Stomach (tissue), 9 donors: ENCODE data around the gene NCKAP5. TPM values are rescaled to one million over a fixed set of nuclear protein-coding genes. Genes with fewer than 3 reads are reported as not detected.

Source experiments
- DNase-seq, 2 donors: peaks; one replicate each; pipeline versions ENCODE4 v3.0.0 to v3.0.0-alpha.2; 2013 to 2019
- H3K27ac ChIP-seq, 5 donors: fragments of 200-600 bp in 4 of 5; sonication (generic) in 4 of 5; one replicate each; pipeline ENCODE4 v1.5.1; 2013 to 2019; ENCODE audit warnings: mild to moderate bottlenecking in 1 of 5, moderate library complexity in 1 of 5
- H3K27me3 ChIP-seq, 3 donors: fragments of 200-600 bp; sonication (generic); one replicate each; pipeline ENCODE4 v1.5.1; 2017 to 2019; ENCODE audit warnings: mixed run types in 1 of 3
- H3K36me3 ChIP-seq, 4 donors: fragments of 200-600 bp; sonication (generic); 1 replicate in 3 of 4; 2 replicates in 1 of 4; pipeline ENCODE4 v1.5.1; 2016 to 2019
- H3K4me1 ChIP-seq, 4 donors: fragments of 200-600 bp; sonication (generic); one replicate each; pipeline ENCODE4 v1.5.1; 2016 to 2019
- H3K4me3 ChIP-seq, 4 donors: fragments of 200-600 bp; sonication (generic) in 3 of 4; one replicate each; pipeline ENCODE4 v1.5.1; 2016 to 2019; ENCODE audit warnings: mild to moderate bottlenecking in 1 of 4
- H3K9me3 ChIP-seq, 4 donors: fragments of 200-600 bp; sonication (generic); one replicate each; pipeline ENCODE4 v1.5.1; 2016 to 2019
- EP300 ChIP-seq: sonication (generic); formaldehyde crosslinking; IDR thresholded peaks from one replicate; pipeline ENCODE4 v1.6.1; 2017; ENCODE audit warnings: antibody characterized with exemption
- POLR2A ChIP-seq, 4 donors: fragments of 450-650 bp; IDR thresholded peaks; one replicate each; pipeline ENCODE4 v1.6.1; 2016; ENCODE audit warnings: antibody characterized with exemption in 4 of 4, control low read depth in 2 of 4, mild to moderate bottlenecking in 1 of 4, moderate library complexity in 1 of 4
- POLR2AphosphoS5 ChIP-seq, 3 donors: sonication (generic); formaldehyde crosslinking; IDR thresholded peaks; one replicate each; pipeline ENCODE4 v1.6.1; 2016; ENCODE audit warnings: antibody characterized with exemption in 3 of 3
- WGBS, 5 donors: extraction: QIAGEN DNeasy Blood & Tissue Kit in 3 of 5; methylation state at CpG; one replicate each; pipeline versions ENCODE4 v1.1.5 to v1.1.7; 2013 to 2018; 5-methylcytosine and 5-hydroxymethylcytosine counted together
- intact Hi-C: fragments of 100-400 bp; cut with DNase I; formaldehyde crosslinking; loops from one replicate; pipeline ENCODE4 v1.15.1; 2023; ENCODE audit warnings: low total_unique reads
- polyA plus RNA-seq, 3 donors: library from polyadenylated mRNA; stranded (reverse); fragments of 200-250 nt; gene quantifications; one replicate each; pipeline ENCODE4 v1.2.3, GENCODE V29; 2013
- total RNA-seq, 5 donors: library from RNA; depleted of rRNA; stranded (reverse); fragments of >200 nt; gene quantifications; one replicate each; pipeline versions ENCODE4 v1.1.0 to v1.2.3, GENCODE V29; 2014 to 2016
- TF ChIP-seq, protein P1 (sequence below), 7 experiments: fragments of 450-650 bp in 4 of 7; fragments of 200-600 bp in 3 of 7; sonication (generic) in 3 of 7; IDR thresholded peaks; one replicate each; pipeline ENCODE4 v1.5.1; 2016 to 2019; ENCODE audit warnings: antibody characterized with exemption in 7 of 7, control low read depth in 2 of 7, mild to moderate bottlenecking in 1 of 7
- donor health status: healthy with polysubstance abuse.
- donor health status: Bipolar disorder and iron deficiency.
- donor health status: healthy.

Gene NCKAP5
- total and polyA plus RNA-seq, 8 donors = 0.58 to 8.0 (median 1.6) TPM; not detected in 1

GRCh38 chr2:133432778-133433177 is 135.5 kb downstream of the NCKAP5 start:
- no peaks in the 10 kb centered on the region for H3K36me3 ChIP-seq
- H3K4me3 ChIP-seq = no peak overlapping the region
- no peak for DNase-seq
- no peaks in the 10 kb centered on the region for H3K27me3 ChIP-seq
- no peaks in the 10 kb centered on the region for H3K4me1 ChIP-seq
- no peaks in the 10 kb centered on the region for H3K9me3 ChIP-seq
- intact Hi-C loops = no loop called here
- H3K27ac ChIP-seq = no peak overlapping the region
- TF ChIP-seq, protein P1, sequence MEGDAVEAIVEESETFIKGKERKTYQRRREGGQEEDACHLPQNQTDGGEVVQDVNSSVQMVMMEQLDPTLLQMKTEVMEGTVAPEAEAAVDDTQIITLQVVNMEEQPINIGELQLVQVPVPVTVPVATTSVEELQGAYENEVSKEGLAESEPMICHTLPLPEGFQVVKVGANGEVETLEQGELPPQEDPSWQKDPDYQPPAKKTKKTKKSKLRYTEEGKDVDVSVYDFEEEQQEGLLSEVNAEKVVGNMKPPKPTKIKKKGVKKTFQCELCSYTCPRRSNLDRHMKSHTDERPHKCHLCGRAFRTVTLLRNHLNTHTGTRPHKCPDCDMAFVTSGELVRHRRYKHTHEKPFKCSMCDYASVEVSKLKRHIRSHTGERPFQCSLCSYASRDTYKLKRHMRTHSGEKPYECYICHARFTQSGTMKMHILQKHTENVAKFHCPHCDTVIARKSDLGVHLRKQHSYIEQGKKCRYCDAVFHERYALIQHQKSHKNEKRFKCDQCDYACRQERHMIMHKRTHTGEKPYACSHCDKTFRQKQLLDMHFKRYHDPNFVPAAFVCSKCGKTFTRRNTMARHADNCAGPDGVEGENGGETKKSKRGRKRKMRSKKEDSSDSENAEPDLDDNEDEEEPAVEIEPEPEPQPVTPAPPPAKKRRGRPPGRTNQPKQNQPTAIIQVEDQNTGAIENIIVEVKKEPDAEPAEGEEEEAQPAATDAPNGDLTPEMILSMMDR (IDR thresholded peaks at IDR 0.05) = no peak
- no peak for TF ChIP-seq POLR2A (IDR thresholded peaks at IDR 0.05)
- TF ChIP-seq EP300 = no peak
- no peak for TF ChIP-seq POLR2AphosphoS5 (IDR thresholded peaks at IDR 0.05)

DNA sequence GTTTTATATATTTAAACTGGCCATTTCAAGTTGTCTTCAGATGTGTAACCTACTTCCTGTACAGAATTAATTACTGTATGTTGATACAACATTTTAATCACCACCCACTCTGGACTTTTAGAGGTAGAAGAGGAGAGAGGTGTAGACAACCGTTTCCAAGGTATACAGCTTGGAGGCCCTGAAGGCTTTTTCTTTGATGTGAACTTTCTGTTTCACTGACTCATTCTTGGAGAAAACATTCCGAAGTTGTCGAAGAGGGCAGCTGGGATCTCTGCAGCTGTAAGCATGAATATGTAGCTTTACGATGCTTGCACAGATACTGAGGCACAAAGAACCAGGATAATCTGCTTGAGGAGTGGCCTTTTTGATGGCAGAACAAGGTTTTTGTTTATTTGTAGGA is 137.0 kb downstream of the NCKAP5 start:
- DNase-seq = no peak
- 43 to 55% (median 46%) methylated on average over 4 of the region's 4 CpGs for WGBS, 5 donors
- Histone ChIP-seq H3K4me1 (no peaks in the 10 kb centered on the region), H3K9me3 (no peaks in the 10 kb centered on the region), H3K36me3 (no peaks in the 10 kb centered on the region), H3K27me3 (no peaks in the 10 kb centered on the region), H3K27ac (no peak overlapping the region), H3K4me3 (no peak overlapping the region)
- intact Hi-C loops = no loop called here
- TF ChIP-seq EP300 (no peak), POLR2AphosphoS5 (IDR thresholded peaks at IDR 0.05) (no peak), POLR2A (IDR thresholded peaks at IDR 0.05) (no peak)
- TF ChIP-seq, protein P1 (IDR thresholded peaks at IDR 0.05) = no peak

DNA sequence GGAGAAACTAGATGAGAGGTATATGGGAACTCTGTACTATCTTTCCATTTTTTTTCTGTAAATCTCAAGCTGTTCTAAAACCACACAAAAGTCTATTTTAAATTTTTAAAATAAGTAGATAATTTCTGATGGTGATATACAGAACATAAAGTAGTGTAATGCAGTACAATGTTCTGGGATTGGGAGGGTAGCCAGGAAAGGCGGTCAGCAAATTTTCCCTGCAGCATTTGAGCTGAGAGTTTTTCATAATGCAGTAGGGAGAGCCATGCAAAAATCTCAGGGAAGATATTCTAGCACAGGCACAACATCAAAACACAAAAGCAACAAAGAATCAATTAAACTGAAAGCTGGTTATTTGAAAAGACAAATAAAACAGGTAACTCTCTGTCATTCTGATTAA is 141.5 kb downstream of the NCKAP5 start:
- Histone ChIP-seq H3K9me3 (no peaks in the 10 kb centered on the region), H3K4me3 (no peak overlapping the region), H3K36me3 (no peaks in the 10 kb centered on the region), H3K4me1 (peaks cover 0 to 13% (median 6%) of the 10 kb centered on the region in 4 donors), H3K27me3 (no peaks in the 10 kb centered on the region), H3K27ac (no peak overlapping the region)
- intact Hi-C loops = no loop called here
- WGBS, 5 donors = 84 to 94% (median 88%) methylated on average over 1 of the region's 1 CpG
- TF ChIP-seq, protein P1 (IDR thresholded peaks at IDR 0.05) = no peak
- TF ChIP-seq POLR2A (IDR thresholded peaks at IDR 0.05) = no peak
- no peak for TF ChIP-seq EP300
- no peak for TF ChIP-seq POLR2AphosphoS5 (IDR thresholded peaks at IDR 0.05)
- peak in 1 of 2 donors; percentile 30 for DNase-seq

DNA sequence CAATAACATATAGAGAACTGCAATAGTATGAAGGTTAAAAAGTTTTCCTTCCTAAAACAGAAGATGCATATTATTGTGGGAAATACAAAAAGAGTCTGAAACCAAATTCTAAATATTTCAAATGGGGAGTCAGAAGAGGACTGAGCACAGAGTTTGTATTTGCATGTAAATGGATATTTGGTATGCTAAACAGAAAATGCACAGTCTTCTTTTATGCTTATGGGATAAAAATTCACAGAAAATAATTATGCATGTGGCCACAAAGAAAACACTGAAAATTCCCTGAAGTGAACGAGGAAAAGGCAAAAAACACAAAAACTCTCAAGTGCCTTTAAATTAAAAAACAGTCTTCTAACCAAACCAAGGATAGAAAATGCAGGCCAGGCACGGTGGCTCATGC is 142.7 kb downstream of the NCKAP5 start:
- intact Hi-C loops = no loop called here
- 64 to 96% (median 84%) methylated on average over 2 of the region's 2 CpGs for WGBS, 5 donors
- H3K27ac ChIP-seq = no peak overlapping the region

More for the DNA sequence above, 142.7 kb downstream of the NCKAP5 start:
- H3K9me3 ChIP-seq = no peaks in the 10 kb centered on the region
- H3K27me3 ChIP-seq = no peaks in the 10 kb centered on the region
- H3K4me1 ChIP-seq = peaks cover 0 to 23% (median 12%) of the 10 kb centered on the region in 4 donors
- TF ChIP-seq POLR2A (IDR thresholded peaks at IDR 0.05) (no peak), POLR2AphosphoS5 (IDR thresholded peaks at IDR 0.05) (no peak), EP300 (no peak)
- TF ChIP-seq, protein P1 (IDR thresholded peaks at IDR 0.05) = no peak
- no peak overlapping the region for H3K4me3 ChIP-seq
- no peaks in the 10 kb centered on the region for H3K36me3 ChIP-seq
- no peak for DNase-seq
